Neural cell (in vitro differentiated cells): ENCODE data around the gene USP25. TPM values are rescaled to one million over a fixed set of nuclear protein-coding genes. Genes with fewer than 3 reads are reported as not detected.

ENCODE experiments used
- H2AFZ ChIP-seq: fragments of 200-600, 300-800 bp; sonication (generic), shearing (Covaris generic); 2 replicates; pipeline ENCODE4 v1.6.0; 2014; ENCODE audit warnings: low read depth, mild to moderate bottlenecking, antibody characterized with exemption, low read length, moderate library complexity
- H3F3A ChIP-seq: fragments of 200-600 bp; shearing (Covaris generic); 2 replicates; pipeline ENCODE4 v1.6.1; 2016; ENCODE audit warnings: mild to moderate bottlenecking, moderate library complexity, mixed read lengths, antibody characterized with exemption, low read length; ENCODE audit not compliant: insufficient read depth, poor library complexity, severe bottlenecking
- H3K27ac ChIP-seq: fragments of 200-600, 300-800 bp; sonication (generic), shearing (Covaris generic); 2 replicates; pipeline ENCODE4 v1.5.1; 2014; ENCODE audit warnings: mild to moderate bottlenecking, low read length, moderate library complexity
- H3K27me3 ChIP-seq: fragments of 300-800, 200-600 bp; sonication (generic), shearing (Covaris generic); 2 replicates; pipeline ENCODE4 v1.6.0; 2014; ENCODE audit warnings: mild to moderate bottlenecking, low read depth, low read length, moderate library complexity; ENCODE audit not compliant: insufficient read depth
- H3K36me3 ChIP-seq: fragments of 300-800, 200-600 bp; sonication (generic), shearing (Covaris generic); 2 replicates; pipeline ENCODE4 v1.5.1; 2014; ENCODE audit warnings: mild to moderate bottlenecking, antibody characterized with exemption, low read length, moderate library complexity; ENCODE audit not compliant: insufficient read depth
- H3K4me2 ChIP-seq: fragments of 300-800, 200-600 bp; sonication (generic), shearing (Covaris generic); 2 replicates; pipeline ENCODE4 v1.6.0; 2014; ENCODE audit warnings: mild to moderate bottlenecking, low read length
- H3K4me3 ChIP-seq: fragments of 300-800, 200-600 bp; sonication (generic), shearing (Covaris generic); 2 replicates; pipeline ENCODE4 v1.5.1; 2014; ENCODE audit warnings: mild to moderate bottlenecking, low read length, moderate library complexity
- H3K79me2 ChIP-seq: fragments of 200-600 bp; shearing (Covaris generic); replicated peaks from 2 replicates; pipeline ENCODE4 v1.6.0; 2014; ENCODE audit warnings: mild to moderate bottlenecking, low read length, moderate library complexity; ENCODE audit not compliant: insufficient read depth
- H3K9ac ChIP-seq: fragments of 300-800, 200-600 bp; sonication (generic), shearing (Covaris generic); 2 replicates; pipeline ENCODE4 v1.6.1; 2016; ENCODE audit warnings: mild to moderate bottlenecking, low read length, mixed read lengths
- H3K9me2 ChIP-seq: fragments of 200-600 bp; shearing (Covaris generic); 2 replicates; pipeline ENCODE4 v1.6.1; 2016; ENCODE audit warnings: mild to moderate bottlenecking, low read length, mixed read lengths; ENCODE audit not compliant: insufficient read depth
- H3K9me3 ChIP-seq: fragments of 200-600, 300-800 bp; sonication (generic), shearing (Covaris generic); 2 replicates; pipeline ENCODE4 v1.6.1; 2016; ENCODE audit warnings: mild to moderate bottlenecking, mixed run types, low read length, moderate library complexity, mixed read lengths
- H4K20me1 ChIP-seq: fragments of 200-600 bp; shearing (Covaris generic); 2 replicates; pipeline ENCODE4 v1.6.1; 2016; ENCODE audit warnings: mild to moderate bottlenecking, mixed run types; ENCODE audit not compliant: insufficient read depth
- CTCF ChIP-seq: fragments of 450-650 bp; IDR thresholded peaks from 2 replicates; pipeline ENCODE4 v1.5.1; 2014; ENCODE audit warnings: antibody characterized with exemption, mild to moderate bottlenecking, moderate library complexity; ENCODE audit not compliant: poor library complexity, severe bottlenecking
- EP300 ChIP-seq: fragments of 450-650 bp; conservative IDR thresholded peaks from 2 replicates; pipeline ENCODE4 v1.6.1; 2014; ENCODE audit warnings: antibody characterized with exemption, mild to moderate bottlenecking, moderate library complexity; ENCODE audit not compliant: poor library complexity, severe bottlenecking
- EZH2 ChIP-seq: fragments of 200-600, 300-800 bp; shearing (Covaris generic), sonication (generic); IDR thresholded peaks from 2 replicates; pipeline ENCODE4 v1.6.1; 2014; ENCODE audit warnings: antibody characterized with exemption, low read length, borderline replicate concordance, mild to moderate bottlenecking; ENCODE audit not compliant: insufficient read depth, poor library complexity, severe bottlenecking
- MXI1 ChIP-seq: fragments of 450-650 bp; conservative IDR thresholded peaks from 2 replicates; pipeline ENCODE4 v1.6.1; 2014; ENCODE audit warnings: antibody characterized with exemption, mild to moderate bottlenecking; ENCODE audit not compliant: poor library complexity, severe bottlenecking
- POLR2AphosphoS5 ChIP-seq: IDR thresholded peaks from 2 replicates; pipeline ENCODE4 v1.6.1; 2012
- RAD21 ChIP-seq: fragments of 450-650 bp; conservative IDR thresholded peaks from 2 replicates; pipeline ENCODE4 v1.6.1; 2014; ENCODE audit warnings: antibody characterized with exemption, mild to moderate bottlenecking, moderate library complexity
- SMC3 ChIP-seq: fragments of 450-650 bp; conservative IDR thresholded peaks from 2 replicates; pipeline ENCODE4 v1.6.1; 2014; ENCODE audit warnings: antibody characterized with exemption, mild to moderate bottlenecking, moderate library complexity; ENCODE audit not compliant: poor library complexity
- TAF1 ChIP-seq: IDR thresholded peaks from 2 replicates; pipeline ENCODE4 v1.6.1; 2012; ENCODE audit warnings: low read depth
- polyA plus RNA-seq: library from polyadenylated mRNA; depleted of rRNA; stranded (reverse); fragments of >200 nt; gene quantifications from 2 replicates; pipeline ENCODE4 v1.2.3, GENCODE V29; 2014
- TF ChIP-seq, protein P1 (sequence below): IDR thresholded peaks from 2 replicates; pipeline ENCODE4 v1.6.1; 2012; ENCODE audit warnings: borderline replicate concordance

Gene USP25
- polyA plus RNA-seq, 1 donor from 2014 or later: 19.2 TPM

GRCh38 chr21:15701830-15702229 lies 28.0 kb upstream of the USP25 start:
- no peaks in the 10 kb centered on the region for H3K9me3 ChIP-seq
- no peak overlapping the region for H2AFZ ChIP-seq
- no peaks in the 10 kb centered on the region for H4K20me1 ChIP-seq
- H3K9me2 ChIP-seq: no peaks in the 10 kb centered on the region
- no peak overlapping the region for H3K4me2 ChIP-seq
- H3K27me3 ChIP-seq: no peaks in the 10 kb centered on the region
- no peaks in the 10 kb centered on the region for H3F3A ChIP-seq
- no peak overlapping the region for H3K4me3 ChIP-seq
- H3K27ac ChIP-seq: no peak overlapping the region
- TF ChIP-seq SMC3: no peak
- TF ChIP-seq RAD21: no peak
- TF ChIP-seq, protein P1, sequence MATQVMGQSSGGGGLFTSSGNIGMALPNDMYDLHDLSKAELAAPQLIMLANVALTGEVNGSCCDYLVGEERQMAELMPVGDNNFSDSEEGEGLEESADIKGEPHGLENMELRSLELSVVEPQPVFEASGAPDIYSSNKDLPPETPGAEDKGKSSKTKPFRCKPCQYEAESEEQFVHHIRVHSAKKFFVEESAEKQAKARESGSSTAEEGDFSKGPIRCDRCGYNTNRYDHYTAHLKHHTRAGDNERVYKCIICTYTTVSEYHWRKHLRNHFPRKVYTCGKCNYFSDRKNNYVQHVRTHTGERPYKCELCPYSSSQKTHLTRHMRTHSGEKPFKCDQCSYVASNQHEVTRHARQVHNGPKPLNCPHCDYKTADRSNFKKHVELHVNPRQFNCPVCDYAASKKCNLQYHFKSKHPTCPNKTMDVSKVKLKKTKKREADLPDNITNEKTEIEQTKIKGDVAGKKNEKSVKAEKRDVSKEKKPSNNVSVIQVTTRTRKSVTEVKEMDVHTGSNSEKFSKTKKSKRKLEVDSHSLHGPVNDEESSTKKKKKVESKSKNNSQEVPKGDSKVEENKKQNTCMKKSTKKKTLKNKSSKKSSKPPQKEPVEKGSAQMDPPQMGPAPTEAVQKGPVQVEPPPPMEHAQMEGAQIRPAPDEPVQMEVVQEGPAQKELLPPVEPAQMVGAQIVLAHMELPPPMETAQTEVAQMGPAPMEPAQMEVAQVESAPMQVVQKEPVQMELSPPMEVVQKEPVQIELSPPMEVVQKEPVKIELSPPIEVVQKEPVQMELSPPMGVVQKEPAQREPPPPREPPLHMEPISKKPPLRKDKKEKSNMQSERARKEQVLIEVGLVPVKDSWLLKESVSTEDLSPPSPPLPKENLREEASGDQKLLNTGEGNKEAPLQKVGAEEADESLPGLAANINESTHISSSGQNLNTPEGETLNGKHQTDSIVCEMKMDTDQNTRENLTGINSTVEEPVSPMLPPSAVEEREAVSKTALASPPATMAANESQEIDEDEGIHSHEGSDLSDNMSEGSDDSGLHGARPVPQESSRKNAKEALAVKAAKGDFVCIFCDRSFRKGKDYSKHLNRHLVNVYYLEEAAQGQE: no peak
- no peak for TF ChIP-seq CTCF
- no peak for TF ChIP-seq EZH2
- TF ChIP-seq TAF1: no peak
- TF ChIP-seq POLR2AphosphoS5: no peak
- no peak for TF ChIP-seq MXI1
- no peak for TF ChIP-seq EP300
- H3K36me3 ChIP-seq: no peaks in the 10 kb centered on the region
- H3K79me2 ChIP-seq: no peaks in the 10 kb centered on the region
- no peak overlapping the region for H3K9ac ChIP-seq

DNA sequence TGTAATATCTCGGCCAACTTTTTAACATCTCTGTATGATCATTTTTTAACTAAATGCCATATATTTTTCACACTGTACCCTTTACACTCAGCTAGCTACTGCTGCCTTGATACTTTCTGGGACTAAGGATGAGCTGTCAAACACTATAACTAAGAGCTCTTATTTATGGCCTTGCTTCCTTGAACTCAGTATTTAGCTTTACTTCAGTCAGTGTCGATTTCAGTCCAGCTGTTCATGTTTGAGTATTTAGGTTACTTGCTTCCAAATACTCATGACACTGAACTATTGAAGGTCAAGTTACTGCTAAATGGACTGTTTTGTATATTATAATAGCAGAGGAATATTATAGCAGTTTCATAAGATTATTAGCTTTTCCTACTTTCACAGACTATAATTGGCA lies 25.9 kb upstream of the USP25 start:
- H3K4me3 ChIP-seq: no peak overlapping the region
- no peak overlapping the region for H3K9ac ChIP-seq
- no peaks in the 10 kb centered on the region for H4K20me1 ChIP-seq
- H3K9me3 ChIP-seq: no peaks in the 10 kb centered on the region
- H3K36me3 ChIP-seq: no peaks in the 10 kb centered on the region
- no peaks in the 10 kb centered on the region for H3K27me3 ChIP-seq
- H3K9me2 ChIP-seq: no peaks in the 10 kb centered on the region
- no peak for TF ChIP-seq SMC3
- TF ChIP-seq POLR2AphosphoS5: no peak
- no peak for TF ChIP-seq MXI1
- no peak for TF ChIP-seq TAF1
- H3F3A ChIP-seq: no peaks in the 10 kb centered on the region
- H3K79me2 ChIP-seq: no peaks in the 10 kb centered on the region
- no peak overlapping the region for H3K27ac ChIP-seq
- H3K4me2 ChIP-seq: no peak overlapping the region
- no peak overlapping the region for H2AFZ ChIP-seq

GRCh38 chr21:15706696-15707095 lies 23.1 kb upstream of the USP25 start:
- Histone ChIP-seq H3K36me3 (no peaks in the 10 kb centered on the region), H3K9ac (no peak overlapping the region), H3F3A (no peaks in the 10 kb centered on the region), H3K79me2 (no peaks in the 10 kb centered on the region), H3K27ac (no peak overlapping the region), H4K20me1 (no peaks in the 10 kb centered on the region), H3K27me3 (no peaks in the 10 kb centered on the region), H3K9me3 (no peaks in the 10 kb centered on the region), H3K9me2 (no peaks in the 10 kb centered on the region), H3K4me3 (no peak overlapping the region), H3K4me2 (no peak overlapping the region), H2AFZ (no peak overlapping the region)
- TF ChIP-seq MXI1 (no peak), CTCF (no peak), EP300 (no peak), POLR2AphosphoS5 (no peak), RAD21 (no peak), SMC3 (no peak), EZH2 (no peak), TAF1 (no peak)
- TF ChIP-seq, protein P1: no peak
